Measurements from ENCODE around the gene TLR8. TPM values are rescaled to one million over a fixed set of nuclear protein-coding genes. Genes with fewer than 3 reads are reported as not detected.

TLR8 gene
- total and polyA plus RNA-seq, 2 of the 4 experiments (the other 2 are of a cell fraction): not detected

DNA sequence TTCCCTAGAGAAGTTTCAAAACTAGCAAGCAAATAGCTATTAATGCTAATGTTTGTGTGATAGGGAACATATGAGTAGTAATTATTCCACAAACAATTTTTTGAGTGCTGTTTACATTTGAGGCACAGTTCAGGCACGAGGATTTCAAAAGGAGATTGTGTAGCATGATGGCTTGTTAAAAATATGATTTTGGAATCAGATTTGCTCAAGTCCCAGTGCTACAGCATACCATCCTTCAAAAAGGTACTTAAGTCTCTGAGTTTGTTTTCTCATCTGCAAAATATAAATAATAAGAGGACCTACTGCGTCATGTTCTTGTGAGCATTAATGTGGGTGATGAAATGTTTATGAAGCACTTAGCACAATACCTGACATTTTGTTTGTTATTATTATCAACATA is 11.3 kb downstream of the TLR8 start:
- in situ Hi-C loops (cut with MboI; ENCODE audit: low sequenced_read_pairs): no loop called here
- H3K56ac ChIP-seq (ENCODE audit: extremely low read depth, insufficient read depth, low read length): no peak overlapping the region
- H4K5ac ChIP-seq (ENCODE audit: low read depth, low read length): no peak overlapping the region
- H3K27me3 ChIP-seq (ENCODE audit: control insufficient read depth, insufficient read depth, low read length): no peaks in the 10 kb centered on the region; the same call in 1 of the 2 replicates
- H3K9ac ChIP-seq (ENCODE audit: low read depth, low read length): no peak overlapping the region
- no peaks in the 10 kb centered on the region for H3K79me1 ChIP-seq (ENCODE audit: low read depth in 1 of 2, low read length in 2 of 2)
- H4K20me1 ChIP-seq (ENCODE audit: insufficient read depth, low read length): no peaks in the 10 kb centered on the region
- ATAC-seq (ENCODE audit: low read depth): no peak
- H4K8ac ChIP-seq (ENCODE audit: low read depth in 2 of 2, low read length in 2 of 2): no peak overlapping the region
- no peak overlapping the region for H3K4me3 ChIP-seq (ENCODE audit: insufficient read depth, low read depth, low read length)
- CTCF ChIA-PET: no interaction called here
- no peak overlapping the region for H2AFZ ChIP-seq (replicated peaks; ENCODE audit: low read length, poor library complexity)
- H3K4ac ChIP-seq (ENCODE audit: low read depth, low read length): no peak overlapping the region
- no peak overlapping the region for H2BK5ac ChIP-seq (ENCODE audit: low read depth, low read length, poor library complexity, severe bottlenecking)
- no peak for DNase-seq
- H4K91ac ChIP-seq (ENCODE audit: insufficient read depth, low read depth, low read length): no peak overlapping the region
- H3K4me2 ChIP-seq (ENCODE audit: low read depth, low read length): no peak overlapping the region
- dilution Hi-C loops (cut with HindIII; ENCODE audit: low sequenced_read_pairs, unreplicated experiment): no loop called here
- intact Hi-C loops (cut with micrococcal nuclease): no loop called here
- H2BK120ac ChIP-seq (ENCODE audit: low read depth, low read length): no peak overlapping the region
- H2AK9ac ChIP-seq (replicated peaks; ENCODE audit: low read depth, low read length, poor library complexity): no peak overlapping the region
- H3K9me3 ChIP-seq (ENCODE audit: control insufficient read depth, insufficient read depth, low read length): no peaks in the 10 kb centered on the region
- H2BK15ac ChIP-seq (ENCODE audit: low read depth, low read length): no peak overlapping the region
- H2AK5ac ChIP-seq (ENCODE audit: low read depth, low read length): no peak overlapping the region
- H3K23ac ChIP-seq (ENCODE audit: low read depth, low read length): no peak overlapping the region
- no peak overlapping the region for H3K18ac ChIP-seq (ENCODE audit: low read depth, low read length)
- no peaks in the 10 kb centered on the region for H3K4me1 ChIP-seq (ENCODE audit: control insufficient read depth, insufficient read depth, low read length)
- TF ChIP-seq, protein P1, sequence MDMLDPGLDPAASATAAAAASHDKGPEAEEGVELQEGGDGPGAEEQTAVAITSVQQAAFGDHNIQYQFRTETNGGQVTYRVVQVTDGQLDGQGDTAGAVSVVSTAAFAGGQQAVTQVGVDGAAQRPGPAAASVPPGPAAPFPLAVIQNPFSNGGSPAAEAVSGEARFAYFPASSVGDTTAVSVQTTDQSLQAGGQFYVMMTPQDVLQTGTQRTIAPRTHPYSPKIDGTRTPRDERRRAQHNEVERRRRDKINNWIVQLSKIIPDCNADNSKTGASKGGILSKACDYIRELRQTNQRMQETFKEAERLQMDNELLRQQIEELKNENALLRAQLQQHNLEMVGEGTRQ (IDR thresholded peaks at IDR 0.05; ENCODE audit: low read depth, low read length): no peak
- TF ChIP-seq BHLHE40 (IDR thresholded peaks at IDR 0.05; ENCODE audit: low read depth, low read length): no peak
- no peak for TF ChIP-seq RAD21 (IDR thresholded peaks at IDR 0.05; ENCODE audit: low read length)
- TF ChIP-seq RCOR1 (IDR thresholded peaks at IDR 0.05; ENCODE audit: insufficient replicate concordance, low read length): no peak
- TF ChIP-seq MAFK (IDR thresholded peaks at IDR 0.05; ENCODE audit: low read depth, low read length): no peak
- TF ChIP-seq RFX5 (IDR thresholded peaks at IDR 0.05; ENCODE audit: low read depth, low read length): no peak
- TF ChIP-seq MXI1 (IDR thresholded peaks at IDR 0.05; ENCODE audit: borderline replicate concordance, low read depth, low read length): no peak
- no peak for TF ChIP-seq POLR2A (IDR thresholded peaks at IDR 0.05; ENCODE audit: low read depth, low read length)
- no peak for TF ChIP-seq SMC3 (IDR thresholded peaks at IDR 0.05; ENCODE audit: low read depth, low read length)
- no peak for TF ChIP-seq MAZ (IDR thresholded peaks at IDR 0.05; ENCODE audit: borderline replicate concordance, low read depth, low read length)
- TF ChIP-seq CTCF (conservative IDR thresholded peaks at IDR 0.05; ENCODE audit: low read depth, low read length): no peak
- TF ChIP-seq, protein P2, sequence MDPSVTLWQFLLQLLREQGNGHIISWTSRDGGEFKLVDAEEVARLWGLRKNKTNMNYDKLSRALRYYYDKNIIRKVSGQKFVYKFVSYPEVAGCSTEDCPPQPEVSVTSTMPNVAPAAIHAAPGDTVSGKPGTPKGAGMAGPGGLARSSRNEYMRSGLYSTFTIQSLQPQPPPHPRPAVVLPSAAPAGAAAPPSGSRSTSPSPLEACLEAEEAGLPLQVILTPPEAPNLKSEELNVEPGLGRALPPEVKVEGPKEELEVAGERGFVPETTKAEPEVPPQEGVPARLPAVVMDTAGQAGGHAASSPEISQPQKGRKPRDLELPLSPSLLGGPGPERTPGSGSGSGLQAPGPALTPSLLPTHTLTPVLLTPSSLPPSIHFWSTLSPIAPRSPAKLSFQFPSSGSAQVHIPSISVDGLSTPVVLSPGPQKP (IDR thresholded peaks at IDR 0.05; ENCODE audit: borderline replicate concordance, low read depth, low read length): no peak
- no peak for TF ChIP-seq CEBPB (IDR thresholded peaks at IDR 0.05; ENCODE audit: low read depth, low read length)
- no peak for TF ChIP-seq CHD1 (IDR thresholded peaks at IDR 0.05; ENCODE audit: low read depth, low read length)
- TF ChIP-seq FOS (IDR thresholded peaks at IDR 0.05; ENCODE audit: low read depth, low read length): no peak
- TF ChIP-seq NFE2L2 (IDR thresholded peaks at IDR 0.05; ENCODE audit: low read depth, low read length): no peak
- POLR2A ChIA-PET (ENCODE audit: unreplicated experiment): no interaction called here
- H3K14ac ChIP-seq (replicated peaks; ENCODE audit: low read depth, low read length): no peak overlapping the region
- no peaks in the 10 kb centered on the region for H3K36me3 ChIP-seq (ENCODE audit: control insufficient read depth, insufficient read depth, low read length)
- WGBS, 2 experiments (ENCODE audit: extremely low coverage in 2 of 2, insufficient read length in 1 of 2): no CpG with 5 or more reads among the region's 2 CpGs
- H3K27ac ChIP-seq (ENCODE audit: insufficient read depth, low read length): no peak overlapping the region
- H2BK20ac ChIP-seq (ENCODE audit: low read depth, low read length): no peak overlapping the region
- H3K9me1 ChIP-seq (ENCODE audit: insufficient read depth, low read length): no peaks in the 10 kb centered on the region
- BruUV-seq (replicated peaks): no TSS peak

All from IMR-90 (cell line).